ENCODE data around the gene POP4. TPM values are rescaled to one million over a fixed set of nuclear protein-coding genes. Genes with fewer than 3 reads are reported as not detected.

The POP4 gene
- total and polyA plus RNA-seq, 10 of the 15 experiments (the other 5 are each of a cell fraction or from before 2014, with no cell fraction given), result 52.1 to 231 (median 118) TPM

- TF ChIP-seq RB1 (IDR thresholded peaks at IDR 0.05; ENCODE audit: borderline replicate concordance), result no peak
- TF ChIP-seq ZBTB40 (IDR thresholded peaks at IDR 0.05; ENCODE audit: borderline replicate concordance), result no peak
- TF ChIP-seq TCF7 (IDR thresholded peaks at IDR 0.05; ENCODE audit: borderline replicate concordance), result no peak
- no peak for TF ChIP-seq ESRRA (IDR thresholded peaks at IDR 0.05; ENCODE audit: low read length)
These were observed 24.7 kb upstream of the POP4 start (continued) for GRCh38 chr19:29581398-29581797.

DNA sequence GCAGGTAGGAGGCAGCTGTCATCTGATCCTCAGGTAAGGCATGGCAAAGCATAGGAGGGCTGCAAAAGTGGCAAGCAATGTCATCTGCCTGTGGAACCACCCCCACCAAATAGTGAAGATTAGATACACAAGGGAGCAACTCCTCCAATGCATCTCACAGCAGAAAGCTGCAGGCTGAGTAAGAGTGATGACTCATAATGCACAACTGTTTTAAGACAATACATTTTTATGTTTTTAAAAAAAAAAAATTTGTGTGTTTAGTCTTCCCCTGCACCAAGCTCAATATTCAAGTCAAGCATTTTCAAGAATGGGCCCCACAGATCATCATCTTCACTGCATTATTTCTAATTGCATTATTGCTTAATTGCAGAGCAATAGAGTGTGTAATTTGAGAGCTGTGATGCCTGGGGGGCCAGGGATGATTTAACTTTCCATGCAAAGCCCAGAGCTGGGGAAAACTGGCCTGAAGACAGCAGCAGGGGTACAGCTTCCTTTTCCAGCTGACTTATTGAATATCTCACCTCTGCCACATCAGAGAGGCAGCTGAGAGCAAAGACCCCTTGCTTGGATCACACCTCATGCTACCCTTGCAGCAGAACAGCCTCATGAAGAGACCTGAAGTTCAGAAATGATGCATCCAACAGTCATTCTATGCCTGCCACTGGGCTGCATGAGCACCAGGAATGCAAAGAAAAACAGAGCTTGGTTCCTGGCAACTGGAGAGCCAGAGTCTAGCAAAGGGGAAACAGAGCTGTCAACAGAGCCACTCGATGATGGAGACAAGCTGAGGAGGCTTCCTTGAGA lies 22.7 kb upstream of the POP4 start:
- intact Hi-C loops (cut with micrococcal nuclease; ENCODE audit: unreplicated experiment), result no loop called here
- POLR2A ChIA-PET, result no interaction called here

More for the DNA sequence above, 22.7 kb upstream of the POP4 start:
- no peaks in the 10 kb centered on the region for H3K27me3 ChIP-seq (replicated peaks in 1 of 2; ENCODE audit: control insufficient read depth in 2 of 2, insufficient read depth in 2 of 2, low read length in 1 of 2)
- in situ Hi-C loops (cut with MboI), result no loop called here
- no peaks in the 10 kb centered on the region for H3K36me3 ChIP-seq (ENCODE audit: control insufficient read depth in 2 of 2, insufficient read depth in 2 of 2, low read length in 1 of 2)
- no peak overlapping the region for H3K4me2 ChIP-seq (ENCODE audit: control insufficient read depth, insufficient read depth)
- WGBS (ENCODE audit: insufficient coverage, insufficient replicate concordance, low lambda C conversion rate, missing lambda C conversion rate), result 7% methylated on average over 1 of the region's 1 CpG
- DNase-seq (ENCODE audit: low read depth, low spot score) (no peak), ATAC-seq (no peak), FAIRE-seq (no peak)
- no peak overlapping the region for H3K4me3 ChIP-seq
- H2AFZ ChIP-seq (ENCODE audit: control insufficient read depth, low read depth, low read length), result no peak overlapping the region
- H4K20me1 ChIP-seq (ENCODE audit: control insufficient read depth, insufficient read depth), result no peaks in the 10 kb centered on the region
- H3K79me2 ChIP-seq (ENCODE audit: control insufficient read depth, insufficient read depth, low read length), result no peaks in the 10 kb centered on the region
- TF ChIP-seq EGR1 (IDR thresholded peaks at IDR 0.05; ENCODE audit: borderline replicate concordance in 1 of 2, low read depth in 2 of 2, low read length in 2 of 2) (no peak), ZNF384 (IDR thresholded peaks at IDR 0.05; ENCODE audit: borderline replicate concordance, low read depth, low read length) (no peak), MXI1 (IDR thresholded peaks at IDR 0.05; ENCODE audit: low read depth, low read length) (no peak)
- TF ChIP-seq, protein P1, sequence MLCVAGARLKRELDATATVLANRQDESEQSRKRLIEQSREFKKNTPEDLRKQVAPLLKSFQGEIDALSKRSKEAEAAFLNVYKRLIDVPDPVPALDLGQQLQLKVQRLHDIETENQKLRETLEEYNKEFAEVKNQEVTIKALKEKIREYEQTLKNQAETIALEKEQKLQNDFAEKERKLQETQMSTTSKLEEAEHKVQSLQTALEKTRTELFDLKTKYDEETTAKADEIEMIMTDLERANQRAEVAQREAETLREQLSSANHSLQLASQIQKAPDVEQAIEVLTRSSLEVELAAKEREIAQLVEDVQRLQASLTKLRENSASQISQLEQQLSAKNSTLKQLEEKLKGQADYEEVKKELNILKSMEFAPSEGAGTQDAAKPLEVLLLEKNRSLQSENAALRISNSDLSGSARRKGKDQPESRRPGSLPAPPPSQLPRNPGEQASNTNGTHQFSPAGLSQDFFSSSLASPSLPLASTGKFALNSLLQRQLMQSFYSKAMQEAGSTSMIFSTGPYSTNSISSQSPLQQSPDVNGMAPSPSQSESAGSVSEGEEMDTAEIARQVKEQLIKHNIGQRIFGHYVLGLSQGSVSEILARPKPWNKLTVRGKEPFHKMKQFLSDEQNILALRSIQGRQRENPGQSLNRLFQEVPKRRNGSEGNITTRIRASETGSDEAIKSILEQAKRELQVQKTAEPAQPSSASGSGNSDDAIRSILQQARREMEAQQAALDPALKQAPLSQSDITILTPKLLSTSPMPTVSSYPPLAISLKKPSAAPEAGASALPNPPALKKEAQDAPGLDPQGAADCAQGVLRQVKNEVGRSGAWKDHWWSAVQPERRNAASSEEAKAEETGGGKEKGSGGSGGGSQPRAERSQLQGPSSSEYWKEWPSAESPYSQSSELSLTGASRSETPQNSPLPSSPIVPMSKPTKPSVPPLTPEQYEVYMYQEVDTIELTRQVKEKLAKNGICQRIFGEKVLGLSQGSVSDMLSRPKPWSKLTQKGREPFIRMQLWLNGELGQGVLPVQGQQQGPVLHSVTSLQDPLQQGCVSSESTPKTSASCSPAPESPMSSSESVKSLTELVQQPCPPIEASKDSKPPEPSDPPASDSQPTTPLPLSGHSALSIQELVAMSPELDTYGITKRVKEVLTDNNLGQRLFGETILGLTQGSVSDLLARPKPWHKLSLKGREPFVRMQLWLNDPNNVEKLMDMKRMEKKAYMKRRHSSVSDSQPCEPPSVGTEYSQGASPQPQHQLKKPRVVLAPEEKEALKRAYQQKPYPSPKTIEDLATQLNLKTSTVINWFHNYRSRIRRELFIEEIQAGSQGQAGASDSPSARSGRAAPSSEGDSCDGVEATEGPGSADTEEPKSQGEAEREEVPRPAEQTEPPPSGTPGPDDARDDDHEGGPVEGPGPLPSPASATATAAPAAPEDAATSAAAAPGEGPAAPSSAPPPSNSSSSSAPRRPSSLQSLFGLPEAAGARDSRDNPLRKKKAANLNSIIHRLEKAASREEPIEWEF (IDR thresholded peaks at IDR 0.05; ENCODE audit: insufficient replicate concordance, low read depth, low read length), result no peak
- H3K4me1 ChIP-seq (ENCODE audit: control insufficient read depth, insufficient read depth, low read length), result peaks cover 6% of the 10 kb centered on the region
- no peaks in the 10 kb centered on the region; the same call in 2 of the 3 replicates for H3K9me3 ChIP-seq (replicated peaks; ENCODE audit: control insufficient read depth, insufficient read depth, low read length)
- no TSS peak for BruUV-seq (replicated peaks)
- ChIA-PET CTCF (no interaction called here), SMC1A (ENCODE audit: uncharacterized antibody, unreplicated experiment) (interaction anchor here (0.6 kb wide), 1 partner anchor 454 kb away, joined by 3 read pairs; no protein-coding TSS in a partner anchor), RAD21 (ENCODE audit: unreplicated experiment) (no interaction called here)
- H3K9ac ChIP-seq (ENCODE audit: control insufficient read depth, insufficient read depth, low read length), result no peak overlapping the region
- H3K27ac ChIP-seq (ENCODE audit: control insufficient read depth, insufficient read depth), result no peak overlapping the region
